ENCODE results near the gene GSKIP.

The GSKIP gene

GRCh38 chr14:96418075-96418474, 54.7 kb downstream of the GSKIP start:
- no peak for DNase-seq (ENCODE audit: low spot score)

- DNase-seq (ENCODE audit: low spot score), result no peak
Measured at GRCh38 chr14:96421236-96421635, 57.9 kb downstream of the GSKIP start.

- no peak for DNase-seq (ENCODE audit: low spot score)
Measured at GRCh38 chr14:96422992-96423391, 59.7 kb downstream of the GSKIP start.

- DNase-seq (ENCODE audit: low spot score), result no peak
Measured at GRCh38 chr14:96423446-96424108, 60.3 kb downstream of the GSKIP start.

GRCh38 chr14:96424109-96424989, 61.0 kb downstream of the GSKIP start:
- peak; percentile 75 for DNase-seq (ENCODE audit: low spot score)

- DNase-seq (ENCODE audit: low spot score), result no peak
Measured at GRCh38 chr14:96434040-96434439, 70.7 kb downstream of the GSKIP start.
